ENCODE data around the gene COG4. TPM values are rescaled to one million over a fixed set of nuclear protein-coding genes. Genes with fewer than 3 reads are reported as not detected.
"Not testable (repeated sequence)": the region's sequence is repeated elsewhere in the genome, so short reads cannot be mapped to it uniquely, and the experiment has no call there.

Gene COG4
- polyA plus RNA-seq (ENCODE audit: insufficient read length), result 74.7 TPM
- long read RNA-seq, donor 1, transcript COG4-201 (19 exons, 2,833 nt), result major isoform, 7 of 8 reads
- long read RNA-seq, donor 1, partial matches to known transcripts, result 0 of 8 reads
- long read RNA-seq, donor 1, other reads (novel, unspliced or antisense), result 0 of 8 reads
- long read RNA-seq, donor 2, transcript COG4-201 (19 exons, 2,833 nt), result major isoform, 8 of 29 reads
- long read RNA-seq, donor 2, partial matches to known transcripts, result 20 of 29 reads
- long read RNA-seq, donor 2, other reads (novel, unspliced or antisense), result 0 of 29 reads
- long read RNA-seq, donor 3, transcript COG4-201 (19 exons, 2,833 nt), result major isoform, 6 of 15 reads
- long read RNA-seq, donor 3, partial matches to known transcripts, result 9 of 15 reads
- long read RNA-seq, donor 3, other reads (novel, unspliced or antisense), result 0 of 15 reads
- long read RNA-seq, donor 4, result 0 reads
- long read RNA-seq, donor 5, transcript COG4-201 (19 exons, 2,833 nt), result major isoform, 10 of 219 reads
- long read RNA-seq, donor 5, partial matches to known transcripts, result 200 of 219 reads
- long read RNA-seq, donor 5, other reads (novel, unspliced or antisense), result 8 of 219 reads
- long read RNA-seq, donor 6, transcript COG4-201 (19 exons, 2,833 nt), result major isoform, 9 of 9 reads
- long read RNA-seq, donor 6, partial matches to known transcripts, result 0 of 9 reads
- long read RNA-seq, donor 6, other reads (novel, unspliced or antisense), result 0 of 9 reads
- long read RNA-seq, donor 7, transcript COG4-201 (19 exons, 2,833 nt), result major isoform, 11 of 25 reads
- long read RNA-seq, donor 7, partial matches to known transcripts, result 13 of 25 reads
- long read RNA-seq, donor 7, other reads (novel, unspliced or antisense), result 0 of 25 reads
- long read RNA-seq, donor 8, partial matches to known transcripts, result 0 of 2 reads
- long read RNA-seq, donor 8, other reads (novel, unspliced or antisense), result 0 of 2 reads

DNA sequence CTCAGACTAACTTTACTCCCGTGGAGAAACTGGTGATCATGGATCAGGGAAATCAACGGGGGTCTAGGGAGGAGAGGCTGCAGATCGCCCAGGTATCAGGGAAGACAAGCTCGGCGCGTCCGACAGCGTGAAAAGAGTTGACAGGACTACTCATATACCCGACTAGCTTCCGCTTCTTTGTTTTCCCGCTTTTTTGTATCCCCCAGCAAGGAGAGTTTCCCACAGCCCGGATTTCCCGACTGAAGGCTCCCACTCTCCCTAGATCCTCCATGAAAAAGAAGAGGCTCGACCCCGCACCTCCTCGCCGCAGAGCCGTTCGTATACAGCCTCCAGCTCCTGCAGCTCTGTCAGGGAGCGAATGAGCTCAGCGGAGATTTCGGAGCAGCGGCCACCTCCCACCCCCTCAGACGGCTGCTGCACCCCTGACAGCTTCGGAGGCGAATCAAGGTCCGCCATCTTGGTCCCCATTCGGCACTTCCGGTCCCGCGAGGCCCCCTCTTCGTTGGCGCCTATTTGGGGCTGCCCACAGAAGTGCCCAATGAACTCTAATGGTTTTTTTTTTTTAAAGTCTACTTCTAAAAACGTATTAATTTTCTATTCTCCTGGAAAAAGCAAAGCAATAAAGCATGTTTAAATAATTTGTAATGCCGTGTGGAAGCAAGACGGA lies at the start of gene COG4:
COG4 (minus strand) TSS at position 479 of the 667 bp plus-strand sequence; CDS start at position 468, 11 bp downstream.
- DNase-seq, result peak; percentile 92

DNA sequence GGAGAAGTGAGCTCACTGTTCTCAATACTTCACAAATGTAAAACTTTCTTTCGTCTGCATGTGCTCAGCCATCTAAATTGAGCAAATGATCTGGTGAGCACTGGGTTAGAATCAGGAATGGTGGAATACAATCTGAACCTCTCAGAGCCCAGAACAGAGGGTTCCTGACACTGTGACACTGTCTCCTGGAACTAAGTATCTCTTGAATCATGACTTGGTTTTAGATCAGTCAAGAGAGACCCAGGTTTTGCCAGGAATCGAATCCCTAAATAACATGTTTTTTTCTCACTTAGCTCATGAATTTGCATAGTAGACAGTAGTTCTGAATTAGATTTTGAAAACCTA lies 49.5 kb upstream of the COG4 start:
- no peak for DNase-seq

DNA sequence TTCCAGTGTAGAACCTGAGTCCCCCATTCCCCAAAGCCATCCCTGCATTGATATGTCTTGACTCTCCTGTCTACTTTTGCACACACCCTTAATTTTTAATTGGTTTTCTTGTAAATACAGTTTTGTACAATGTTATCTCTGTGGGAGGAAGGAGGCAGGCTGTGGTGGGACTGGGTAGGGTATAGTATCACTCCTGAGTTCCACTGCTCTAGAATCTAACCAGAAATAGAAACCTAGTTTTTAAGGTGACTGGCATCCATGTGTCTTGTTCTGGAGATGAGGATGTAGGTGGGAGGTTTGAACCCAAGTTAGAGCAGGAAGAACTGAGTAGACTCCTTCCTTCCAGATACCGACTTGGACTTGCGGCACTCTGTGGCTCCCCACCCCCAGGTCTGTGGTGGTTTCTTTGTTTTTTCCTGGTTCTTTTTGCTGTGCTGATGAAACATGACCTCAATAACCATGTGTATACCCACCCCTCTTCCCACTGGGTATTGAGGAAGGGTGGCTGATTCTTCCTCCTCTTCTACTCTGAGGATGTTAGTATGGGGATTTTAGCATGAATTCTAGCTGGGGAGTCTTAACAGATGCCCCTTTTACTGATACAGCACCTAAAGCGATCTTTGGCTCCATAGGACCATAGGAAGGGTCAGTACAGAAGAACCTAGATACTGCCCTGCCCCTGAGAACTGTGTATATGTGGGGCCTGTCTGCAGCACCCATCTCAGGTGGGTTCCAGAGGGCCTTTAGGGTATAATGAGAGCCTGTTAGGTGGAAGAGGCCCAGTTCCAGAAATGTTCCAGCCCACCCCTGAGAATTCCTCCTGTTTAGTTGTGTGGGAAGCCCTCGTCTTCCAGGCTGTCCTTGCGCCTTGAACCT lies 48.9 kb upstream of the COG4 start:
- no peak for DNase-seq

DNA sequence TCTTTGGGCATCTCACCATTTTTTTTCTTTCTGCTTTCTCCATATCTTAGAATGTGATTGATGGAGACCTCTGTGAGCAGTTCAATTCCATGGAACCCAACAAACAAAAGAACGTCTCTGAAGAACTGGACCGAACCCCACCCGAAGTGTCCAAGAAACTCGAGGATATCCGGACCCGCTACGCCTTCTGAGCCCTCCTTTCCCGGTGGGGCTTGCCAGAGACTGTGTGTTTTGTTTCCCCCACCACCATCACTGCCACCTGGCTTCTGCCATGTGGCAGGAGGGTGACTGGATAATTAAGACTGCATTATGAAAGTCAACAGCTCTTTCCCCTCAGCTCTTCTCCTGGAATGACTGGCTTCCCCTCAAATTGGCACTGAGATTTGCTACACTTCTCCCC lies 48.3 kb upstream of the COG4 start:
- no peak for DNase-seq

DNA sequence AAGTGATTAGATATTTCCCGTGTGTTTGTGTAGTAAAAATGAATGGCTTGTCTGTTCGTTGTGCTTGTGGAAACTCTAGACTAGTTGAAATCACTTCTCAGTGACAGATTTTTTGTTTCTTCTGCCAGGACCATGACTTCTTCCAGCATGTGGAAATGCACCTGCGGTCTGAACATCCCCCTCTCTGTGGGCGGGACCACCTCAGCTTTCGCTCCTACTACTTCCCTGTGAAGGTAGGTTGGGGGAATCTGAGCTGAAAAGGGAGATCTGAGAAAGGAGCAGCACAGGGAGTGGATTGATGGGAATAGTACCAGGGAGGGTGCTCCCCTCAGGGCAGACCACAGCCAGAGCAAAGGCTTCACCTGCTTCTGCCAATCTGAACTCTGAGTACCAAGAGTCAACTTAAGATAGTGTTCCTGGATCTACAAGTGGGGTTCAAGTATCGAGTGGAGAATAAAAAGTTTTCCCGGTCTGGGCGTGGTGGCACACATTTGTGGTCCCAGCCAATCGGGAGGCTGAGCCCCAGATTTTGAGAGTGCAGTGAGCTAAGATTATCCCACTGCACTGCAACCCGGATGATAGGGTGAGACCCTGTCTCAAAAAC lies 47.7 kb upstream of the COG4 start:
- DNase-seq, result no peak

DNA sequence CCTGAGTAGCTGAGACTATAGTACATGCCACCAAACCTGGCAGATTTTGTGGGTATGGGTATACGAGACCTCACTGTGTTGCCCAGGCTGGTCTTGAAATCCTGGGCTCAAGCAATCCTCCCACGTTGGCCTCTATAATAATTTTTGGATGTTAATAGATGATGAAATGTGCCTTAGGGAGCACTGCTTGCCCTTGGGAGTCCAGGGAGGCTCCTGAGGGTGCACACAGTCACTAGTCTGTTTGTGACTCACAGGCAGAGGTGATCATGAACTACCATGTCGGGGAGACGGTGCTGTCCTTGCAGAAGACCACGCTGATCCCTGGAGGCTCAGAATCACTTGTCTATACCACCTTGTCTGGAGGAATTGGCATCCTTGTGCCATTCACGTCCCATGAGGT lies 46.4 kb upstream of the COG4 start:
- no peak for DNase-seq

DNA sequence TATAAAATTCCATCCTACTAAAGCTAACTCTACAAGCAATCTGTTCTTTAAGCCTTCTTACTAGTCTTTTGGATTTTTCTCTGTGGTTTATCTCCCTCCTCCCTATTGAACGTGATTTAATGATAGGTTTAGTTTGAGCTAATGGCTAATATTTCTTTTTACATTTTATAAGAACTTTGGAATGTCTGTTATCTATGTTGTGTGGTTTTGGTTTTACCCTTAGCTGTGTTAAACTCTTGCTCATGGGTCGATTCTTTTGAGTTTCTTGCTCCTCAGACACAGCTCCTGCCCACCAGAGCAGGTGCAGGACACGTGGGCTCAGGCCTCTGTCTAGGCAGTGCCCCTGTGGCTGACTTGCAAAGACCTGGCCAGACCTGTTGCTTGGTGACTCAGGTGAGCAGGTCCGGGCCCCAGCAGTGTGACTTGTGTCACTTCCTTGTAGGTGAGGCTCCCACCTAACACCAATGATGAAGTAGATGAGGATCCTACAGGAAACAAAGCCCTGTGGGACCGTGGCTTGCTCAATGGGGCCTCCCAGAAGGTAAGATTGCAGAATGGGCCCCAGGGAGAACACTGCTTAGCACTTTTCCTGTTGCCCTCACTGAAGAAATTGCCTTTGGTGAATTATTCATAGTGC lies 45.4 kb upstream of the COG4 start:
- no peak for DNase-seq

DNA sequence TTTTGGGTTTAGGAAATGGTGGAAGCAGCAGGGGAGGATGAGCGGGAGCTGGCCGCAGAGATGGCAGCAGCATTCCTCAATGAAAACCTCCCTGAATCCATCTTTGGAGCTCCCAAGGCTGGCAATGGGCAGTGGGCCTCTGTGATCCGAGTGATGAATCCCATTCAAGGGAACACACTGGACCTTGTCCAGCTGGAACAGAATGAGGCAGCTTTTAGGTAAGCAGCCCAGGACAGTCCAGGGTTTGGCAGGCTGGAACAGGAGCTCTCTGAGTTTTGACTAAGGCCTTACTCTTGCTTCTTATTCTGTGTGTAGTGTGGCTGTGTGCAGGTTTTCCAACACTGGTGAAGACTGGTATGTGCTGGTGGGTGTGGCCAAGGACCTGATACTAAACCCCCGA lies 41.7 kb upstream of the COG4 start:
- no peak for DNase-seq

DNA sequence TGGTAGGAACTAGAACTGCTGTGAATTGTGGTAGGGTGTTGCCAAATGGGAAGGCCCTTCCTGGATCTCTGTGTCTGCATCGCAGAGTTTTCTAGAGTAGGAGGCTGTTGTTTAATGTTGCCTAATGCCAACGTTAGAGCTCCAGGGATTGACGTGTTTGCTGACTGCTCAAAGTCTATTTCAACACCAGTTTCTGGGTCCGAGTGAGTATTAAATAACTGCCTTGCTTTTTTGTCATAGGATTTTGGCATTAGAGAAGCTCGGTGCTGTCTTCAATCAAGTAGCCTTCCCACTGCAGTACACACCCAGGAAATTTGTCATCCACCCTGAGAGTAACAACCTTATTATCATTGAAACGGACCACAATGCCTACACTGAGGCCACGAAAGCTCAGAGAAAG lies 40.3 kb upstream of the COG4 start:
- DNase-seq, result no peak

DNA sequence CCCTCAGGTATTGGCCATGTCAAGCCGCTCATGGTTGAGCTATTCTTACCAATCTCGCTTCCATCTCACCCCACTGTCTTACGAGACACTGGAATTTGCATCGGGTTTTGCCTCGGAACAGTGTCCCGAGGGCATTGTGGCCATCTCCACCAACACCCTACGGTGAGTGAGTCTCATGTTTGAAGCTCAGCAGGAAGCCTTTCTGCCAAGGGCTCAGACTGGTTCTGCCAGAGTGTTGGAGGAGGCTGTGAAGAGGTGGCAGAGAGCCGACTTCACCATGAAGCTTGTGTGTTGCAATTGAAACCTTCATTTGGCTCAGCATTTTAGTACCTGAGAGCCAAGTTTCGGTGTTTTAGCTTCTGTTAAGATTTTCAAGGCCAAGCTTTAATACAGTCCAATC lies 38.3 kb upstream of the COG4 start:
- no peak for DNase-seq

DNA sequence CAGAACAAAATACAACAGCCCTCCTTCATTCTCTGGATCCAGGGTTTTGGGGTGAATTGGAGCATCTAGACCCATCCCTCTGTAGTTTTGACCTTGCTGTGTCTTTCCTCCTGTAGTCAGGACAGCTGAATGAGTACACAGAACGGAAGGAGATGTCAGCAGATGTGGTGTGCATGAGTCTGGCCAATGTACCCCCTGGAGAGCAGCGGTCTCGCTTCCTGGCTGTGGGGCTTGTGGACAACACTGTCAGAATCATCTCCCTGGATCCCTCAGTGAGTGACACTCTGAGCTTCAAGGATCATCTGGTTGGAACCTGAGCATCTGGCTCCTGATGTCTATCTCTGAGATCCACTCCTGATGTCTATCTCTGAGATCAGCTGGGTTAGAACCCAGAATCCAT lies 32.7 kb upstream of the COG4 start:
- no peak for DNase-seq

DNA sequence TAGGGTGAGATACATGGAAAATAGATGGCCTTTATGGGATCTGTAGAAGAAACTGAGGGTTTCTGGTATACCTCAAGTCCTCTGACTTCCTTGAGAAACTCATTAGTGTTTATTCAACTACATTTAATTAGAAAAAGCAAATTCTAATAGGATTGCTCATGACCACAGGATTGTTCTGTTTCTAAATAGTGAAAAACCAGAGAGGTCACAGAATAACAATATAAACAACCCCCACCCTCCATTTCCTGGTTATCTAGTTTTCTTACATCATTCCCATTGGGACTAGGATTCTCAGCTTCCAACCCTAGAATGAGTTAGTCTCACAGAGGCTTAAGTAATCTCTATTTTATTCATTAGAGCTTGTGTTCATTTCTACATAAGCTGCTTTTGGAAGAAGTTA lies 30.3 kb upstream of the COG4 start:
- DNase-seq, result no peak

DNA sequence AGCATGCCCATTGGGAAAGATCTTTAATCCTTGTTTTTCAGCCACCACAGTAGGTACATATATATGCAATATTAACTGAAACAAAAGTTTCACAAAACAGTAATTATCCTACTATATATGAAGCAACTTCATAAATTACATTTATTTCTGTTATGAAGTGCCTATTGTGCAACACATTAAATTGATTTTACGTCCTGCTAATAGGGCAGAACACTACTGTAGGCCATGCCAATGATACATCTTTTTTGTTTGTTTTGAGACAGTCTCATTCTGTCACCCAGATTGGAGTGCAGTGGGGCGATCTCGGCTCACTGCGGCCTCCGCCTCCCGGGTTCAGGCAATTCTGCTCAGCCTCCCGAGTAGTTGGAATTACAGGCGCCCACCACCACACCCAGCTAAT lies 29.3 kb upstream of the COG4 start:
- DNase-seq, result no peak

DNA sequence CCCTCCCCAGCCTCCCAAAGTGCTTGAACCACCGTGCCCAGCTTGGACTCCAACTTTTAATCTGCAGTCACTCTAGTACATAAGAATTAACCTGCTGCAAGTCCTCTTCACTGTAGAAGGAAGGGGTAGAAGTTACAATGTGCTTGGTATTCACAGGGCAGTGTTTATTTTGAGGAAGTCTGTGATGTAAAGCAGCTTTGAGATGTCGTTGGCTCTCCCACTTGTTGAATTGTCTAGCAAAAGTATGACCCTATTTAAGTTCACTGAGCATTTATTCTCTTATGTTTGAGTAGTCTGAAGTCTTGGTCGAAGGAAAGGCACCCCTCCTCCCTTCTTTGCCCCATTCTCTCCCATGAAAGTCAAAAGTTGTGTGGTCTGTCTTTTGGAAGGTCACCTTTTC lies 28.4 kb upstream of the COG4 start:
- DNase-seq, result no peak

DNA sequence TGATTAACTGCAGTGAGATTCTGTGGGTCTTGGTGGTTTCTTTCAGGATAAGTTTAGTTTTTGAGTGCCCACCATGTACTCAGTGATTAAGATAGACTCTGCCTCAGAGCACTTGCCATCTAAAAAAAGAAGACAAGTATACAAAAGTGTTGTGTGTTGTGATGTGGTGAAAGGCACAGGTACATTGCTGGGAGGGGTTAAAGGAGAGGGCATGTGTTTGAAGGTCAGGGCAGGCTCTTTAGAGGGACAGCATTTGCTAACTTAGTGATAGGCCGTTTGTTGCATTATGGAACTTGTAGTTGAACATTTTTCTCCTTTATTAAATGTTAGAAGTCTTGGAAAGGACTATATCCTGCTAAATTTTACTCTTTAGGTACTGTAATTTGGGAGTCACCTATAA lies 26.7 kb upstream of the COG4 start:
- DNase-seq, result no peak

DNA sequence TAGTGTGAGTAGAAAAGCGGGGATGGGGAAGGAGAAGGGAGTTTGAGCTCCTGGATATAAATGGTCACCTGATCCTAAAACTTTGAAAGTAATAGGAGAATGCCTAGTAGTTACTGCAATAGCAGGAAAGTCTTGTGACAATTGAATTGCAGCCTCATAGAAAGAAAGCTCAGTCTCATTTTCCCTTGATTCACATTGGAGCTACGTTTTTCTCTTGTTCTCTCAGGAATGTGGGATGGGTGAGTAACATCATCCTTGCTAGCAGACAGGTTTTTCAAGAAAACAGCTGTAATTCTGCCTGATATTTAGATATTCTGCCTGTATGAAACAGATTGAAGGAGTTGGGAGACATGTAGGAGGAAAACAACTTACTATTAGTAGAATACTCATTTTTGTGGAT lies 25.6 kb upstream of the COG4 start:
- DNase-seq, result no peak

DNA sequence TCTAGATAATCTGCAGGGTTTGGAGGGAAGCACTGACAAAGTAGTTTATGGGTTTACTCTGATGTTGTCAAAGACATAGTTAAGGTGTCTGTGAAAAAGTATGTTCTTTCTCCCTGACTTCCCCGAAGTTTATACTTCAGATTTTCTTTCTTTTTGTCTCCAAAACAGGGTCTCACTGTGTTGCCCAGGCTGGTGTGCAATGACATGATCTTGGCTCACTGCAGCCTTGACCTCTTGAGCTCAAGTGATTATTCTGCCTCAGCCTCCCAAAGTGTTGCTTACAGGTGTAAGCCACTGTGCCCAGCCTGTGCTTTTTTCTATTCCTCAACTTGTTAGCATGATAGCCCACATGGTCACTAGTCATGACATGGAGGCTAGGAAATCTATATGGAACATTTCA lies 21.2 kb upstream of the COG4 start:
- no peak for DNase-seq

DNA sequence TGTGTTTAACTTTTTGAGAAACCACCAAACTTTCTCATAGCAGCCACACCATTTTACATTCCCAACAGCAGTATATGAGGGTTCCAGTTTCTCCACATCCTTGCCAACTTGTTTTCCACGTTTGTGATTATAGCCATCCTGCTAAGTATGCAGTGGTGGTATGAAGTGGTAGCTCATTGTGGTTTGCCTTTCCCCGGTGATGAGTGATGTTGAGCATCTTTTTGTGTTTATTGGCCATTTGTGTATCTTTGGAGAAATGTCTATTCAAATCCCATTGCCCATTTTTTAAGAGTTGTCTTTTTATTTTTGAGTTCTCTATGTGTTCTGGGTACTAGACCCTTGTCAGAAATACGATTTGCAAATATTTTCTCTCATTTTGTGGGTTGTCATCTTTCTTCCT lies 17.6 kb upstream of the COG4 start:
- no peak for DNase-seq

DNA sequence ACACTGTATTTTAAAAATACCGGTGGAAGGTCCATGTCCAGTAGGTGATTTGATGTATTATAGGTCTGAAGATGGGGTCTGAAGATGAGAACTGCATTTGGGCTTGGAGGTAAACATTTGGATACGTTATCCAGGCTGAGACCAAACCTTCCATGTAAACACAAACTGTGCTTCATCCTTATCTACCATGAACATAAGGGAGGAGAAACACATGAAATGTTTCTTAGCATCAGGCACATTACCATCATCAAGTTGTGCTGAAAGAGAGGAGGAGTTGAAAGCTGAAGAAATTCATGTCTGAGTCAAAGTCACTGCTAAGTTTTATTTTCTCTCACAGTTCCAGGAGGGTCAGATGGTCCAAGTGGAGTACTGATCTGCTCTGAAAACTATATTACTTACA lies 11.6 kb upstream of the COG4 start:
- no peak for DNase-seq

DNA sequence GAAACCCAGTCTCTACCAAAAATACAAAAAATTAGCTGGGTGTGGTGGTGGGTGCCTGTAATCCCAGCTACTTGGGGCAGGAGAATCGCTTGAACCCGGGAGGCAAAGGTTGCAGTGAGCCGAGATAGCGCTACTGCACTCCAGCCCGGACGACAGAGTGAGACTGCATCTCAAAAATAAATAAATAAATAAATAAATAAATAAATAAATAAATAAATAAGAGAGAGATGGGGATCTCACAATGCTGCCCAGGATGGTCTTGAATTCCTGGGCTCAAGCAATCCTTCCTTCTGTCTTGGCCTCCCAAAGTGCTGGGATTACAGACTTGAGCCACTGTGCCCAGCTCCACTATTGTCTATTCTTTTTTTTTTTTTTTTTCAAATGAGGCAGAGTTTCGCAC lies 6.6 kb upstream of the COG4 start:
- DNase-seq, result not testable (repeated sequence)

Measured in left kidney (tissue), 8 donors.